ENCODE data around the gene ASAP2. TPM values are rescaled to one million over a fixed set of nuclear protein-coding genes. Genes with fewer than 3 reads are reported as not detected.

Gene ASAP2
- total RNA-seq, 6 donors from 2014 or later, result 20.4 to 26.0 (median 23.4) TPM

DNA sequence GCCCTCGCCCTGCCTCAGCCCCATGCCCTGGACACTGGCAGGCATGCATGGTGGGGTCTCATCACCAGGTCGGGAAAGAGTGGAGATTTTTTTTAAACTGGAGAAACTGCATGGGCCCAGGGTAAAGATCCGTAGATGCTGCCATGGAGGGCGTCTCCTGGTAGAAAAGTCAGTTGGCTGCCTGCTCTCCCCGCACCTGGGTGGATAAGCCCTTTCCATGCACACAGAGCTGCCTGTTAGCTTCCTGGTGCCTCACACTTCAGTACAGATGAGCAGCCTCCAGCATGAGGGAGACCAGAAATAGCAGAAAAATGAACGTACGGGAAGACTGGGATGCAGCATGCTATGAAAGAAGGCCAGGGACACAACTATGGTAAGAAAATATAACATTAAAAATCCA lies 92.0 kb downstream of the ASAP2 start:
- H3K4me1 ChIP-seq, result peaks cover 0 to 10% (median 5%) of the 10 kb centered on the region in 4 donors
- WGBS, 2 donors, result 93 to 95% methylated on average over 6 to 7 of the region's 7 CpGs
- no peak overlapping the region for H3K27ac ChIP-seq
- no peak overlapping the region for H3K4me3 ChIP-seq
- H3K9me3 ChIP-seq, result no peaks in the 10 kb centered on the region
- DNase-seq (no peak), ATAC-seq (ENCODE audit: low FRiP score in 2 of 2) (no peak)
- TF ChIP-seq POLR2A (IDR thresholded peaks at IDR 0.05) (no peak), CTCF (IDR thresholded peaks at IDR 0.05) (no peak), EP300 (IDR thresholded peaks at IDR 0.05) (no peak), POLR2AphosphoS5 (IDR thresholded peaks at IDR 0.05) (no peak)
- H3K27me3 ChIP-seq, result no peaks in the 10 kb centered on the region
- H3K36me3 ChIP-seq, result peaks cover 0 to 4% (median 0%) of the 10 kb centered on the region in 4 donors

DNA sequence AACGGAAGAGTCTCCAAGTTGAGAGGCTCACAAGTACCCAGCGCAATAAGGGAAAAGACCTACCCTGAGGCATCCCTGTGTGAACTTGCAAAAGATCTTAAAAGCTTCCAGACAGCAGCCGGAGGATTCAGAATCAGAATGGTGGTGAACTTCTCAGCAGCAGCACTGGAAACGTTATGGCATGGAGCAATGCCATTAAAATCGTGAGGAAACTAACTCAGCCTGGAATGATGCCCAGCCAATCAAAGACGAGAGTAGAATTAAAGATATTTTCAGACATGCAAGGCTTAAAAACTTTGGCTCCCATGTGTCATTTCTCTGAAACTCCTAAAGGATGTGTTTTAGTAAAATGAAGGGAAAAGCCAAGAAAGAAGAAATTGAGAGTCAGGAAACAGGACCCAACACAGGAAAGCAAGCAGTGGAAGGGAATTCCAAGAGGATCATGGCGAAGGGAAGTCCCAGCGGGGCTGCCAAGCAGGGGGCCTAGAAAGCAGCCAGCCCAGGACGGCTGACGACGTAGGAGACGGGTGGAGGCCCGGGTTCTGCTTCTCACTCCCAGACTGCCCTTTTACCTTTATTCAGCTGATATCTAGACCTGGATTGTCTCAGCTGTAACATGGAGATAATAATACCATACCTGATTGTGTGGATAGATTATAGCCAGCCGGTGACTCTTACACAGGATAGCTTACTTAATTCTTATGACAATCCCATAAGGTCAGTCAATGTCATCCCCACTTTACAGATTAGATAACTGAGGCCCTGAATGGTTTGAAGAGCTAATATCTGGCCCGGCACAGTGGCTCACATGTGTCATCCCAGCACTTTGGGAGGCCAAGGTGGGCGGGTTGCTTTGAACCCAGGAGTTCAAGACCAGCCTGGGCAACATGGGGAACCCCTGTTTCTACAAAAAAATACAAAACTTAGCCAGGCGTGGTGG lies 92.8 kb downstream of the ASAP2 start:
- Histone ChIP-seq H3K4me3 (no peak overlapping the region), H3K27me3 (no peaks in the 10 kb centered on the region), H3K36me3 (peaks cover 0 to 4% (median 0%) of the 10 kb centered on the region in 4 donors), H3K4me1 (peaks cover 0 to 10% (median 5%) of the 10 kb centered on the region in 4 donors), H3K27ac (no peak overlapping the region), H3K9me3 (no peaks in the 10 kb centered on the region)
- no peak for DNase-seq
- TF ChIP-seq POLR2AphosphoS5 (IDR thresholded peaks at IDR 0.05) (no peak), EP300 (IDR thresholded peaks at IDR 0.05) (no peak), POLR2A (IDR thresholded peaks at IDR 0.05) (no peak), CTCF (IDR thresholded peaks at IDR 0.05) (no peak)
- WGBS, 2 donors, result 82 to 90% methylated on average over 17 of the region's 17 CpGs
- no peak for ATAC-seq (ENCODE audit: low FRiP score in 2 of 2)

DNA sequence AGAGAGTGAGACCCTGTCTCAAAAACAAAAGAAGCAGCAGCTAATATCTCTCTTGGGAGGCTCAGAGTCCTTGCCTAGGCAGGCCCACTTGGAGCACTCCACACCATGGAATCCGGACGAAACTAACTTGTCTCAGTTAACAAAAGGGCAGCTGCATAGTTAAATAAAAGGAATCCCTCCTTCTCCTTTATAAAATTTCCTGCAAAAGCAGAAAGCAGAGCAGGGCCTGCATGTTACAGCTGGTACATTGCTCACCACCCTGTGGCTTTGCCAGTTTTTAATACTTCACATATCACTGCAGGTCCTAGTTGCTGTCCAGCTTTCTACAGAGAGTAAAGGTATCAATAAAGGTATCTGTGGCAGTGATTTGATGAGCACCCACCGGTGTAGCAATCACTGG lies 93.6 kb downstream of the ASAP2 start:
- DNase-seq (no peak), ATAC-seq (ENCODE audit: low FRiP score in 2 of 2) (no peak)
- Histone ChIP-seq H3K4me3 (no peak overlapping the region), H3K27me3 (no peaks in the 10 kb centered on the region), H3K9me3 (no peaks in the 10 kb centered on the region), H3K4me1 (peaks cover 0 to 10% (median 5%) of the 10 kb centered on the region in 4 donors), H3K36me3 (peaks cover 0 to 4% (median 0%) of the 10 kb centered on the region in 4 donors), H3K27ac (no peak overlapping the region)
- 89 to 93% methylated on average over 3 of the region's 3 CpGs for WGBS, 2 donors
- no peak for TF ChIP-seq EP300 (IDR thresholded peaks at IDR 0.05)

DNA sequence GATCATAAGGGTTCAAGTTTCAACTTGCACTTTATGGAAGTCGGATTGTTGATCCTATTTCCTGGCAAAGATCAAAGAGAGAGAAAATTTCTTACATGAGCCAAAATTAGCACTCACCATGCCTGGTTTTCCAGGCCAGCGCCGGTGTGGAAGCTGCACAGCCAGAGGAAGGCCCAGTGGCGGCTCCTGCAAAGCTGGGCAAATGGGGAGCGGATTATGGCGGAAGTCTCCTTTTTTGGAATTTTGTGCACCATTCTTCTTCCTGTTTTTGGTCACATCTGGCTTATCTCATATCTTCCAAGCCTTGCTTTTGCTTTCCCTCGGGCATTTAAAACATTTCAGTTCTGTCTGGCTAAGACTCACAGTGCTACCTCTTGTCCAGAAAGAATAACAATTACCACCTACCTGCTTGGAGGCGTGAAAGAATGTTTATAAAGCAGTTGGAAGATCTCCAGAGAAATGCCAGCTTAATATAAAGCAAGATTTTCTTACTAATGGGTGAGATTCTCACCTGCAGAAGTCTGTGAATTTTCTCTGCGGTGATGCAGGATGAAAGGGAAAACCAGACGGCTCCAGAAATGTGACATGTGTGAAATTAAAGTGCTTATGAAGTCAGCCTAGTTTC lies 94.3 kb downstream of the ASAP2 start:
- WGBS, 2 donors, result 69 to 70% methylated on average over 10 of the region's 10 CpGs
- Histone ChIP-seq H3K9me3 (no peaks in the 10 kb centered on the region), H3K4me1 (peaks cover 0 to 10% (median 5%) of the 10 kb centered on the region in 4 donors), H3K27ac (no peak overlapping the region), H3K36me3 (peaks cover 0 to 4% (median 0%) of the 10 kb centered on the region in 4 donors), H3K4me3 (no peak overlapping the region), H3K27me3 (no peaks in the 10 kb centered on the region)
- DNase-seq, result no peak
- TF ChIP-seq POLR2AphosphoS5 (IDR thresholded peaks at IDR 0.05) (no peak), CTCF (IDR thresholded peaks at IDR 0.05) (no peak), POLR2A (IDR thresholded peaks at IDR 0.05) (no peak), EP300 (IDR thresholded peaks at IDR 0.05) (no peak)
- no peak for ATAC-seq (ENCODE audit: low FRiP score in 2 of 2)

DNA sequence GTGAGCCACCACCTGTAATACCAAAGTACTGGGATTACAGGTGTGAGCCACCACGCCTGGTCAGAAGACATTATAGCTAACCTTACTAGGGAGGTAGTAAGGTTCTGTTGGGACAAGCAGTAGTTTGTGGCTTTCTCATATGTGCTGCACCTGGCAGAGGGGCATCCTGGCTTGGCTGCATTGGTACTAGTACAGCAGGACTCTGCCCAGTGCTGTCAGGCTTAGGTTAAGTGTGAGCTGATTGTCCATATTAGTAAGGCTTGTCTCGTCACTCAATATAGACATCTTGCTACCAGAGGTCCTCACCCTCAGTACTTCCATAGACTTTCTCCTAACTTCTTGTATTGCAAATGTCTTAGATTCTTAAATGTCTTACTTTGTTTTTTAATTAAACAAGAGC lies 96.1 kb downstream of the ASAP2 start:
- H3K4me3 ChIP-seq, result no peak overlapping the region
- DNase-seq (no peak), ATAC-seq (ENCODE audit: low FRiP score in 2 of 2) (no peak)
- H3K36me3 ChIP-seq, result peaks cover 0 to 4% (median 0%) of the 10 kb centered on the region in 4 donors
- H3K9me3 ChIP-seq, result no peaks in the 10 kb centered on the region
- WGBS, 2 donors, result 88 to 97% methylated on average over 2 of the region's 2 CpGs
- peaks cover 0 to 11% (median 9%) of the 10 kb centered on the region in 4 donors for H3K4me1 ChIP-seq
- no peak overlapping the region for H3K27ac ChIP-seq
- no peaks in the 10 kb centered on the region for H3K27me3 ChIP-seq
- no peak for TF ChIP-seq POLR2AphosphoS5 (IDR thresholded peaks at IDR 0.05)
- no peak for TF ChIP-seq CTCF (IDR thresholded peaks at IDR 0.05)
- no peak for TF ChIP-seq EP300 (IDR thresholded peaks at IDR 0.05)
- TF ChIP-seq POLR2A (IDR thresholded peaks at IDR 0.05), result no peak
